DMS79 treated with DMSO at 0.1 percent for 48 hours (cell line): Measurements from ENCODE around the gene ATP5PB.

Experiments
- DNase-seq: peaks from one replicate; lab custom pipeline; 2025; lab: John Stamatoyannopoulos, UW

Gene ATP5PB

DNA sequence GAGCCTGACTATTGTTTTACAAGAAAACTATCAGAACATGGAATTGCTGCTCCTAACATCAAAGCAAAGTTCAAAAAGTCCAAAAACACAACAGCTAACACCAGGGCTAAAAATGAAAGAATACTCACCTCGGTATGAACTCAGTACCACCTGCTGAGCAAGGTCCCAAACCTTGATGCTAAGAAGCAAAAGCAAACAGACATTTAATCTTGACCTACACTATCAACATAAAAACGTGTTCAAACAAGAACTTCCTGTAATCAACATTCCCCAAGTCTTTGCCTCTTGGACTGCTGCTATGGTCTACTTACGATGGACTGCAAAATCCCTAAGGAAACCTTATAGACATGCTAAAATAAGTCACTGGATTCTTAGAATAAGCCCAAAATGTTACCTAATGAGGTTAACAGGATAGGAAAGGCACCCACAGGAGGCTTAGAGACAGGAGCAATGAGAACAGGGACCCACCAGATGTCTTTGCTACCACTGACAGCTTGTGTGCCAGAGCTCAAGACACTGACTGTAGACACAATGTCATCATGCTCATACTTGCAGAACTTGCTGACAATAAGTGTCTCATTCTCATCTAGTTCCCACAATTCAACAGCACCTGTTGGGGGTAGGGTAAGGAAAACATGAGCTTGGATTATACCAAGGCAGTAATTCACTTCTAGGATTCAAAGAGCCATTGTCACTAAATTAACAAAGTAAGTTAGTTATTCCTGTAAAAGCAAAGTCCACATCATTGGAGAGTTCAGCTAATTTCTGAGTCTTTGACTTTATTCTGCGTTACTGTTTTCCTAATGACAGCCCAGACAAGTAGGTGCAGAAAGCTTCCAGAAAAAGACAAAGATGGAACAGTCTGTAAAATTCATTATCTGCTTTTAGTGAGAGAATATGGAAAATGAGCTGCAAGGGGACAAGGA lies 2.0 kb upstream of the ATP5PB start:
- DNase-seq: no peak

DNA sequence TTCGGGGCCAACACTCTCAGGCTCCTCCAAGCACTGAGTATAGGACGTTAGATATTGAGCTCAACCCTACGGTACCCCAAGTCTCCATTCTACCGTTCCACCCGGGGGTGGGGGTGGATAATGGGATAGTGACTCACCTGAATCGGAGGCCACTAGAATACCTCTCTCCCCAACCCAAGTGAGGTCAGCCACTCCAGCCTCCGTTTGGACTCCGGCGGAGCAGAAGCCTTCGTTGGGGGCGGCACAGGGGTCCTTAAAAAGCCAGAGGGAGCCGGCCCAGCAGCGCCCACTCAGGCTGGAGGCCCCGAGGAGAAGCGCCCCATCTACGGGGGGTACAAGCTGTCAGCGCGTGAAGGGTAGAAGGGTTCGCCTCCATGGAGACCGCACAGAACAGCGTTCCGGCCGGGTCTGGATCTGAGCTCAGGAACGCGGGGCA lies 764 bp upstream of the ATP5PB start:
- DNase-seq: no peak

DNA sequence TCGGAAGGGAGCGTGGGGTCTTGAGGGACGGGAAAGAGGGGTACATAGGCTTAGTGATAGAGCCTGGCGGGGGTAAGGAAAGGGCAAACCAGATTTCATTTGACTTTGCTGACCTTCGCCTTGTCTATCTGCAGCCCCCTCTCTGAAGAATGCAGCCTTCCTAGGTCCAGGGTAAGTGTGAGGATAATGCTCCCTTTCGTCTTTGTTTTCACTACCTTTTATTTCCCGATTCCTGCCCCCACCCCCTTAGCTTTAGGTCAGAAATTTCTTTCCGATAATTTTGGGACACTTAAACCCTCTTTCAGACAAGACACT lies 396 bp downstream of the ATP5PB start:
- DNase-seq: no peak

DNA sequence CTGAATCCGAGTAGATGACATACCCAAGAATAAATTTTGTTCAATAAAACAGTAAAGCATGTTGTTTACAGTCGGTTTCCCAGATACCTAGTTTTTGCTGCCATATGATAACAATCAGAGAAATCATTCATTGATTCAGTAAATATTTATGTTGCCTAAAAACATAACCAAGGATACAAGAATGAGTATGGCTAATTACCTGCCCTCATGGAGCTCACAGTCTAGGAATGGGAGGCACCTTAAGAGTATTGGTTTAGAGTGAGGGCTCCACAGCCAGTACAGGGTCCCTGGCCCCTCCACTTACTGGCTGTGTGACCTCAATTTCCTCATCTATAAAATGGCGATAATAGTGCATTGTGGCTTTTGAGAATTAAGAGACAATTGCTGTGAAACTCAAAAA lies 921 bp downstream of the ATP5PB start:
- DNase-seq: no peak

DNA sequence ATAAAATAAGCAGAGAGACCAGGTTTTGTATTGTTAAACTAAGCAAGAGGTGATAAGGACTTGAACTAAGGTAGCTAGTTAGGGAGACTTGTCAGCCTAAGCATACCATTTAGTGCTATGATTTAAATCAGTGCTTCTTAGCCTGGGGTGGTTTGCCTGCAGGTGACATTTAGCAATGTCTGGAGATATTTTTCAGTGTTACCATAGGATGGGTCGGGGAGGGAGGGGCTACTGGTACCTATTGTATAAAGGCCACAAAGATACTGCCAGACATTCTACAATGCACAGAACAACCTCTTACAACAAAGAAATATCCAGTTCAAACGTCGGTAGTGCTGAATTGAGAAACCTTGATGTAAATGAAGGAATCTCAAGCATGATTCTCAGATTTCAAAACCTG lies 3.3 kb downstream of the ATP5PB start:
- no peak for DNase-seq

DNA sequence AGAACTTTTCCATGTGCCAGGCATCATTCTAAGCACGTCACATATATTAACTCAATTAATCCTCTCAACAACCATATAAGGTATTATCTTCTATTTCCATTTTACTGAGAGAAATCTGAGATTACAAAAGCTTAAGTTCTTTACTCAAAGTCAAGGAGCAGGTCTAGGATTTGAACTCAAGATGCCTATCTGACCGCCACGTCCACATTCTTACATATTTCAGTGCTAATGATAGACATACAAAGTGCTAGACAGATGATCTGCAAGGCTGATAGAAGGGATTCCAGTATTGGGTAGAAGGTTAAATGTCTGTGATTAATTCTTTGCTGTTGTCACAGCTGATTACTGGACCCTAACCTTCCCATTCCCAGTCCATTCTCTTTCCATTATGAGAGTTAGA lies 4.4 kb downstream of the ATP5PB start:
- no peak for DNase-seq

DNA sequence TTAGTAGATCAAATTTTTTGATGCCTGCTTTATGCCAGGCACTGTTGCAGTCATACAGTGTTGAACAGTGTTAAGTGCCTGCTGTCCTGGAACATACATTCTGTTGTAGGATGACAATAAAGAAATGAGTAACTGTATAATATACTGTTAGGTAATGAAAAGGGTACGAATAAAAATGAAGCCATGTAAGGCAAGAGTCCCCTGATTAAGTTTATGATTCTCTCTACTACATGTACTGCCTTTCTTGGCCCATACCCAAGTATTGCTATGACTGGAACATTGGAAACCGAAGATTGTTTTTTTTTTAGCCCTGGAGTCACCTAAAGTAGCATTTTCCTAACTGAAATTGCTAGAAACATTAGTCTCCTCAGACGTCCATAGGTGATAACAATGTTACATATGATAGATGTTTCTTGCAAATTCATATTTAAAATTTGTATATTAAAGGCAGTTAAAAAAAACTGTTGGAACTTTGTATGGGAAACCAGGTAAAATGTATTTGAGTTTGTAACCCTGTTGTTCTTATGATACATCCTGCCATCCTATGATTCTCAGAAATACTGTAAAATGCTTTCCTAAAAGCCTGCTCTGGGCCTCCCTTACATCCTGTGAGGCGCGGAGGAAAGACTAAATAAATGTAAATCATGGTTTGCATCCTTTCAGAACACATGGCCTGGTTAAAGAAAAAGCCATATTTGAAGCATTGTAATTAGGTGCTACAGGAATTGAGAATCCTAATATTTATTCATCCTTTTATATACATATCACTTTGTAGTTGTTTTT lies 5.8 kb downstream of the ATP5PB start:
- no peak for DNase-seq

DNA sequence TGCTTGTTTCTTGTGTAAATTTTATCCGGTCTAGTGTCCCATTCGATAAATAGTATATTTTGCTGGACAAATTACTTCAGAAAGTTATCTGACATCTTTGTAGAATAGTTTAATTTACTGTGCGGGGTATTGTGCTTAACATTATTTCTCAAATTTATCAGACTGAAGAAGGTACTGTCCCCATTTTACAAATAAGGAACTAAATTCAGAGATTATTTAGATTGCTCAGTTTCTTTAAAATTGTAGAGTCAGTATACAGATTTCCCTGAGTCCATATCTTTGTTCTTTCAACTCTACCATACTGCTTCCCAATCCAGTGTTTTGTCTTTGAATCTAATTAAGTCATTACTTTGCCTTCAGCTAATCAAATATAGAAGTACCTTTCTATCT lies 6.4 kb downstream of the ATP5PB start:
- DNase-seq: no peak

DNA sequence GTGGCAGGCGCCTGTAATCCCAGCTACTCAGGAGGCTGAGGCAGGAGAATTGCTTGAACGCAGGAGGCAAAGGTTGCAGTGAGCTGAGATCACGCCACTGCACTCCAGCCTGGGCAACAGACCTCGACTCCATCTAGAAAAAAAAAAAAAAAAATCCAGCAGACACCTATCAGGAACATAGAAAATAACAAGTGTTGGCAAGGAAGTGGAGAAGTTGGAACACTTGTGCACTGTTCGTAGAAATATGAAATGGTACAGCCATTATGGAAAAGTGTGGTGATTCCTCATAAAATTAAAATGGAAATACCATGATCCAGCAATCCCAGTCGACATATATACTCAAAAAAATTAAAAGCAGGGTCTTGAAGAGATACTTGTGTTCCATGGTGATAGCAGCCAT lies 12.5 kb downstream of the ATP5PB start:
- no peak for DNase-seq

DNA sequence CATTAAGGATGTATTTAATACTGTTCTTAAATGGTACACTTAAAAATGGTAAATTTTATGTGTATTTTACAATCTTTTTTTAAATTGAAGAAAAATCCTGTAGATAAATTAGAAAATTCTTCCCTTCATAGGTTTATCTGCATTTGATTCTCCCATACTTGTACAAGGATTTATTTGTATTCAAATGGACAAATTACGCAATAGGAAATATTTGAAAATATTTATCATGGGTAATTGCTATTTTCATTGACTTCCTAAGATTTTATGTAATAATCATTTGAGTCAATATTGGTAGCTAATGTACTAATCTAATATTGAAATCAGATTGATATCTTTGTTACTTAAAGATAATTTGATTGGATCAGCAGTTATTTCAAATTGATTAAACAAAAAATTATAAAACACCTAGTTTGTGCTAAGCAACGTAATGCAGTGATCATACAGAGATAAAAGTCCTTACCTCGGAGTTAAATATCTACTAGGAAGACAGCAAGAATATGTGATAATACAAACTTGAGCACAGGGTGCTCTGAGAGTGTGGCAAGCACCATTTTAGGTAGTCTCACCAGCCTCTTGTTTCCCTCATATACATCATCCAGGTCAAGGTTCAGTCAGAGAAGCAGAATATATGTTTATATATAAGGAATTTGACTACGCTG lies 13.2 kb downstream of the ATP5PB start:
- DNase-seq: no peak

DNA sequence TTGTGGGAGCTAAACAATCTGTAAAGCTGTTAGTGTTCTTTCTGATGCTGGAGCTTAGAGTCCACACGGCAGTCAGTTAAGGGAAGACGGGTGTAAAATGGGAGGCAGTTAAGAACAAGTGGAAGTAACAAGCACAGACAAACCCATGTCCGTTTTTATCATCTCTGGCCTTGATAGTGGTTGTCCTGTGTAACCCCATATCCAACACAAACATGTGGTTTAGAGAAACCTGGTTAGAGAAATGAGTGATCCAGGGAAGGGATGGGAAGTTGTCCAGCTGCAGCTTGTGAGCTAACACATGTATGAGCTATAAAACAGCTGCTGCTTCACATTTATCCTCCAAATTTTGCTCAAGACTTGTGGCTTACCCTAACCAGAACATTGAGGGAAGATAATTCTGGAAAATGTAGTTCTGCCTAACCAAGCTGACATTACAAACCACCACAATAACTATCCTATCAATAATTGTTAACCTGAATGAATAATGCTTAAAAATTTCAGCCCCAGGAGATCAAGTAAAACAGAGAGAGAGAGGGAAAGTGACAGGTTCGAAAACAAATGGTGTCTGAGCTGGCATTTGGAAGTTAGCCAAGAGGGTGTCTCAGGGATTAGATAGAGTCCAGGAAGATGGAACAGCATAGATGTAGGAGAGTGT lies 13.9 kb downstream of the ATP5PB start:
- no peak for DNase-seq

DNA sequence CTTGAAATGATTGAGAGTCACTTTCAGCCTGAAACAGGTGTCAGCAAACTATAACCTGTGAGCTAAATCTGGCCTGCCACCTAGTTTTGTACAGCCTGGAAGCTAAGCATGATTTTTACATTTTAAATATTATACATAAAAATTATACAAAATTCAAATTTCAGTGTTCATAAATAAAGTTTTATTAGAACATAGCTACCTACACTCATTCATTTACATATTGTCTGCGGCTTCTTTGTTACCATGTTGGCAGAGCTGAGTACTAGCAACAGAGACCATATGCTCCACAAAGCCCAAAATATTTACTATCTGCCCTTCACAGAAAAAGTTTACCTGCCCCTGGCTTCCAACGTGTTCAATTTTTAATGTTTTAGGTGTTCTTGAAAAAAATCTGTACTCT lies 16.5 kb downstream of the ATP5PB start:
- no peak for DNase-seq

DNA sequence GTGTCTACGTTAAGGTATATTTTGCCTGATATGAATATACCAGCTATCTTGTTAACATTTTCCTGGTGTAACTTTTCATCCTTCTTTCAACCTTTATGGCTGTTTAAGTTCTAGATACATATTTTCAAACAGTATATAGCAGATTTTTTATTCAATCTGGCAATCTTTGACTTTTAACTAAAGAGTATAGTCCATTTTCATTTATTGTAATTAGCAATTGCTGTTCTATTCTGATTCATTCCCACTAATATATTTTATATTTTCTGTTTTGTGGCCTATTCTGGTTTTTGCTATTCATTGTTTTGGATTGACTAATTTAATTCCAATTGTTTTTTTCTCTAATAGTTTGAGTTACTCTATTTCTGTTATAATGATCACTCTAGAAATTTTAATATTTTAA lies 17.2 kb downstream of the ATP5PB start:
- no peak for DNase-seq

DNA sequence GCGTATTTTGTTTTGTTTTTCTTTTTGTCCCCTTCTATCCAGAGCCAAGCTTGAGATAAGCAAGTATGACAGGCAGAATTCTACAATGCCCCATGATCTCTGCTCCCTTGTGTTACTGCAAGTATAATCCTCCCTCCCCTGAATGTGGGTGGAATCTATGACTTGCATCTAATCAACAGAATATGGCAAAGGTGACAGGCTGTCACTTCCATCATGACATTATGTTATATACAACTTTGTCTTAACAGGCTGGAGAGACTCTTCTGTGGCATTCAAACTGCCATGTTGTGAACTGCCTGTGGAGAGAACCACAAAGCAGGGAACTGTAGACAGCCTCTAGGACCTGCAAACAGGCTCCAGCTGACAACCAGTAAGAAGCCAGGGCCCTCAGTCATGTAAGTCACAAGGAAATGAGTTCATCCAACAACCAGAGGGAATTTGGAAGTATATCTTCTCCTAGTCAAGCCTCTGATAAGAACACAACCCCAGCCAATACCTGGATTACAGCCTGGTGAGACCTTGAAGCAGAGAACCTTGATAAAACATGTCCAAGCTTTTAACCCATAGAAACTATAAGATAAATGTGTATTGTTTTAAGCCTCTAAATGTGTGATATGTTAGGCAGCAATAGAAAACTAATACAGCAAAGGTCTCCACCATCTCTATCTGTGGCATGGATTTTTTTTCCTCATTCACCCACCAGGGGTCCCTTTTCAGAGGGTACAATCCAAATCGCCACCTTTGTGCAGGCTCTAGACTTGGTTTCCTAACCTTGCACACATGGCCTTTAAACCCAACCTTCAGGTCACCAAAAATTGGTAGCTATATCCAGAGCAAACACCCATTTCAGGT lies 18.8 kb downstream of the ATP5PB start:
- no peak for DNase-seq

DNA sequence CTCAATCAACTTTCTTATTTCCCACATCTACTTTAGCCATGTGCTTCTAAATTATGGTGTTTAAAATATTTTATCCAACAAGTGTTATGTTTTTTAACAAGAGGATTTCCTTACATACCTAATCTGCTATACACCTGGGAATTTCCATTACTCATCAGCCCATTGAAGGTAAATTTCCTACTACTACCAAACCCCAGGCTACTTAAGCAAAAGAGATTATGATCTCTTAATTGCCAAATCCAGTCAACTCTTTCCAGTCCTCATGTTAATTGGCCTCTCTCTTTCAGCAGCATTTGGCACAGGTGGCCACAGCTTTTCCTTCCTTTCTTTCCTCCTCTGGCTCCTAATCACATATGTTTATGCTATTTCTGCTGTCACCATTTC lies 19.4 kb downstream of the ATP5PB start:
- DNase-seq: no peak

DNA sequence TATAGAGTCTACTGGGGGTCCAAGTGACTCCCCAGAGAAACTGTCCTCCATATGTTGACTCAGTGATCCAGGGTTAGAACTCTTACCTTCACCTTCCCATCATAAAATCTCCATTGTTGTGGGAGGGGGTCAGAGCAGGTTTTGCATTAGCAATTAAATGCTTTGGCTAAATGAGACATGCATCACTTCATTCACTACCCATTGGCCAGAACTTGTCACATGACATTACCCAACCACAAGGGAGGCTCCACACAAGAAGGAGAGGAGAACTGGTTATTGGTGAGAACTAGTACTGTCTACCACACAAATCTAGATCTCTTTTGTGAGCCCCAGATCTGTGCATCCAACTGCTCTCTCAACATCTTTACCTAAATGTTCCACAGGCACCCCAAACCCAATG lies 20.3 kb downstream of the ATP5PB start:
- no peak for DNase-seq

DNA sequence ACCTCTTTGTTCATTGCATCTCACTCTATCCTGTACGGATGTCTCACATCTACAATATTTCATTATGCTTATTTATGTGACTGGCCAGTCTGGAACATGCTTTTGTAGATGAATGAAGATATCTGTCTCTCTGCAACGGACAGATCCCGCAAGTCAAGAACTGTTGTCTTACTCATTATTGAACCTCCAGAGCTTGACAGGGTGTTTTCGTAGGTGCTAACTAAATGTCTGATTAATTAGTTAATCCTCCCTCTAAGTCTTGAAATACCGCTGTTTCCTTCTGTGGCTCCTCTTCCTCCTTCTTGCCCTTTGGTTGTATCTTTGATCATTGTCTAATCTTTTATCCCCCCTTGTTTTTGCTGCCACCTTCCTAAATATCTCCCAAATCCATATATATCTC lies 21.3 kb downstream of the ATP5PB start:
- DNase-seq: no peak

DNA sequence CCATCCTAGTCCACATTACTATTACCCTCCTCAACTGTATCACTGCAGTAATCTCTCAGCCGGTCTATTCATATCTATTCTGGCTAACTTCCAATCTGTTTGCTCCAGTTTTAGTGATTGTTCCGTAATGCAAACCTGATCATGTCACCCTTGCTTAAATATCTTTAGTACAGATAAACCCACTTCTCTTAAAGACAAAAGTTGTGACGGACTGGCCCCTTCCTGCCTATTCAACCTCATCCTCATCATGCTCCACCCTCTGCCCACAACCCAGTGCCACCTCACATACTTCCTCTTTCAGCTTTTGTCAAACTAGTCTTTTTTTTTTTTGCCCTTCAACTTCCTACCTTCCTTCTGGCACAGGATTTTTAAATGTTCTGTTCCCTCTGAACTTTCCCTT lies 21.7 kb downstream of the ATP5PB start:
- DNase-seq: no peak

DNA sequence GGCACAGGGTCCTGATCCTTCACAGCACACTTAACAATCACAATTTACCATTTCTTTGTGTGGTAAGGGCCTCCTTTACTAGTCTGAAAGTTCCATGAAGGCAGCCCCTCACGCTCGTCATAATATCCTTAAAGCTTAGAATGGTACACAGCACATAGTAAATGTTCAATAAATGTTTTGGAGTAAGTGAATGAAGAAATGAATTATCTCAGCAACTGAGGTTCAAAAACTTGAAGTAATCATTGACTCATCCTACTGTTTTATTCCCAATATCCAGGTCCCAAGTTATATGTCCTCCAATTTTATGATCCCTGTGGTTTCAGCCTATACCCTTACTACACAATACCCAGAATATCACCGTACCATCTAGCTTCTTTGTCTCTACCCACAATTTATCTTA lies 22.3 kb downstream of the ATP5PB start:
- no peak for DNase-seq

DNA sequence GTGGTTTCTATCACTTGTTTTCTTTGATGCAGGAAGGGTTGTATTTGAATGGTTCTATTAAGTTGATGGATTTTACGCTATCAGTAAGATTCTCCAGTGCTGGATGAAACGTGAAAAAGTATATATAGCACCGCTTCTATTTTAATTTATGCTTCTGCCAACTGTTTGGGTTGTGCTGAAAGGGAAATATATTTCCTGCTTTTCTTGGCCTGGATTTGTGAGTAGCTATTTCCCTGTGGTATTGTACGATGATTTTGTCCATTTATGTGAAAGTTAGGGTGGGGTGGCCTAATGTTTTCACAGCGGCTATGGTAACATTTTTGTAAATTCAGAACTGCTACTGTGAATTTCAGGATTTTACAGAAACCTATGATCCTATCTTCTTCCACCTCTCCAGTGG lies 24.8 kb downstream of the ATP5PB start:
- no peak for DNase-seq

DNA sequence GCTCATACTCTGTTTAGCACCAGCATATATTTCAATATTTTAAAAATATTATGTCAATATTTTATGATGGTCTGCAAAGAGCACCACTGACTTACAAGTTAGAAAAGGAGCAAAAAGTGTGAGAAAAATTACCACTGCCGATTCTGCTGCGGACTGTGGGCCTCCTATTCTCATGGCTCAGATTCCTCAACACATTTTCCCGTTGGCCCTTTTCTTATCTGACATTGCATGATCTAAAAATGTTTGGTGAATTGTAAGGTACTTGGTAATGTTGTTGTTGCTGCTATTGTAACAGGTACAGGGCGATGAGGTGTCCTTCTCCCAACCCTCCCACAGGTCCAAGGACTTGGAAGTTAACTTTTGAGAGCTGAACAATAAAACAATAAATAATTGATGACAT lies 25.3 kb downstream of the ATP5PB start:
- DNase-seq: no peak

DNA sequence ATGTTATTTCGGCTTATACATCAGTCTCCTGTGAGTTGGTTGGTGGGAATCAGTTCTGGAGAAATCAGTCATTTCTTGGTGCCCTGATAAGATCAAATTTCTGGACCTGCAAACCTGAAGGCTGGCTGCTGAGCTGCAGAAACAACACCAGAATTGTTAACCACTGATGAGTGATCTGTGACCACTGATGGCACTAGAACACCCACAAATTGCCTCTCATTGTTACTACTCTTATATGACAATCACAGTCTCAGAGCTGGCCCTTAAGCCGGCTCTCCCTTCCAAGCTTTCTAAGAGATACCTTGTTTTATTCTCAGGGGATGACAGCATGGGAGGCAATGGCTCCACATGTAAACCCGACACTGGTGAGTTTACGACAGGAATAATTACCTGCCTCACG lies 26.4 kb downstream of the ATP5PB start:
- DNase-seq: no peak
